Stimulated activated CD4-positive, alpha-beta T cell treated with anti-CD3 and anti-CD28 coated beads, TNF-alpha, amount 100 ng/mL, for 24 hours (primary cell): ENCODE measurements around the gene POLD3.

ENCODE experiments used
- DNase-seq, 3 experiments: peaks; one replicate each; pipeline ENCODE4 v3.0.0-alpha.2; 2020; ENCODE audit warnings: low read depth in 3 of 3

The POLD3 gene

GRCh38 chr11:74691755-74692154 is 99.4 kb downstream of the POLD3 start:
- no peak for DNase-seq
